Testis (tissue), 2 donors: ENCODE measurements around the gene HMX1.

Experiments
- CTCF ChIP-seq, 3 experiments: fragments of 450-650 bp in 2 of 3; fragments of 200-600 bp in 1 of 3; sonication (generic) in 1 of 3; IDR thresholded peaks; one replicate each; pipeline ENCODE4 v1.5.1; 2016 to 2019; ENCODE audit warnings: antibody characterized with exemption in 3 of 3, mild to moderate bottlenecking in 2 of 3, moderate library complexity in 1 of 3
- POLR2A ChIP-seq: fragments of 450-650 bp; IDR thresholded peaks from one replicate; pipeline ENCODE4 v1.6.1; 2017; ENCODE audit warnings: antibody characterized with exemption, mild to moderate bottlenecking, moderate library complexity

- no peak for TF ChIP-seq CTCF (IDR thresholded peaks at IDR 0.05)
- no peak for TF ChIP-seq POLR2A
Measured at GRCh38 chr4:8894424-8894816, 22.8 kb upstream of the HMX1 start.
